KOPT-K1 (cell line): Measurements from ENCODE around the gene BAIAP2.

Experiments
- H3K27ac ChIP-seq: fragments of 200-600 bp; sonication (generic); 2 replicates; pipeline ENCODE4 v1.5.1; 2016; ENCODE audit warnings: antibody characterized with exemption, mild to moderate bottlenecking, low read depth, low read length; ENCODE audit not compliant: poor library complexity, severe bottlenecking
- H3K36me3 ChIP-seq: fragments of 200-600 bp; sonication (generic); 2 replicates; pipeline ENCODE4 v1.5.1; 2017; ENCODE audit warnings: antibody characterized with exemption, mild to moderate bottlenecking, low read length, moderate library complexity; ENCODE audit not compliant: insufficient read depth
- H3K9me3 ChIP-seq: fragments of 200-600 bp; sonication (generic); 2 replicates; pipeline ENCODE4 v1.5.1; 2017; ENCODE audit warnings: antibody characterized with exemption, low read length, mild to moderate bottlenecking; ENCODE audit not compliant: insufficient read depth, poor library complexity, severe bottlenecking

The BAIAP2 gene

DNA sequence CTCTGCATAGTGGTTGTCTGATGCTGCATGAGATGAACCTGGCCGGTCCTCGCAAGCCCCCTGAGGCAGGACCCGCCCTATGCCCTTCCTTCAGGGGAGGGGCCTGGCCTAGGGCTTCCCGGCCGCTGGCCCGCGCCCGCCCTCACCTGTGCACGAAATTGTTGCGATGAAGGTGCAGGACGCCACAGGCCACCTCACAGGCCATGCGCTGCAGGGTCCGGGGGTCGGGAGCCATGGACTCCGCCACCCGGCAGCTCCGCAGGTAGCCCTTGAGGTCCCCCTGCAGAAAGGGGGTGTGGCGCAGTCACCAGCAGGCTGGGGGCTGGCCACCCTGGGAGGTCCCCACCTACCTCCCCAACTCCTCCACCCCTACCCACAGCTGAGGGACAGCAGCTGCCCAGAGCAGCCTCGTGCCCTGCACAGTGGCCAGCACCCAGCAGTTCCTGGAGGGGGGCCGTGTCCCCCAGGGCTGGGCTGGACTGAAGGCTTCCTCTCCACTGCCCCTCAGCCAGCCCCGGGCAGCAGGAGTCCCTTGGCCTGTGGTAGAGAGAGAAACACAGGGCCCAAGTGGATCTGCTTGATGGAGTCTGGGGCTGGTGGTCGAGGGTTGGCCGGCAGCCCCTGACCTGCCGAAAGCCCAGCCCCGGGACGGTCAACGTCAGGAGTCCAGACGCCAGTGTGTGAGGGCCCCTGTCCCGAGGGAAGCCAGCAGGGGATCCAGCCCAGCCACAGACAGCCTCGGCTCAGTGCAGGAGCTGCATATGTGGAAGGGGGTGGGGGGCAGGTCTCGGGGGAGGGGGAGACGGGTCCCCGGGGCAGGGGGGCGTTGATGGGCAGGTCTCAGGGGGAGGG is 91.6 kb downstream of the BAIAP2 start:
- H3K9me3 ChIP-seq: no peaks in the 10 kb centered on the region
- H3K27ac ChIP-seq: no peak overlapping the region
- no peaks in the 10 kb centered on the region for H3K36me3 ChIP-seq

DNA sequence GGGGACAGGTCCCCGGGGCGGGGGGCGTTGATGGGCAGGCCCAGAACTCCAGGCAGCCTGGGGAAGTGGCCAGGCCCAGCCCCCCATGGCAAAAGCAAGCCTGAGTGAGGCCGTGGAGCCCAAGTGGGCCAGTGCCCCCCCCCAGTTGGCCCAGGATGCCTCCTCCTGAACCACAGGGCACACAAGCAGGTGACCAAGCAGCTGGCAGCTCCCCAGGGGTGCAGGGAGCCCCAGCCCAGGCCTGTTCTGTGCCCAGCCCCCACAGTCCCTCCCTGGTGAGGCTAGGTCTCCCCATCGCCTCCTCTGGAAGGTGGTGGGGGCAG is 92.1 kb downstream of the BAIAP2 start:
- no peaks in the 10 kb centered on the region for H3K36me3 ChIP-seq
- H3K27ac ChIP-seq: no peak overlapping the region
- H3K9me3 ChIP-seq: no peaks in the 10 kb centered on the region

DNA sequence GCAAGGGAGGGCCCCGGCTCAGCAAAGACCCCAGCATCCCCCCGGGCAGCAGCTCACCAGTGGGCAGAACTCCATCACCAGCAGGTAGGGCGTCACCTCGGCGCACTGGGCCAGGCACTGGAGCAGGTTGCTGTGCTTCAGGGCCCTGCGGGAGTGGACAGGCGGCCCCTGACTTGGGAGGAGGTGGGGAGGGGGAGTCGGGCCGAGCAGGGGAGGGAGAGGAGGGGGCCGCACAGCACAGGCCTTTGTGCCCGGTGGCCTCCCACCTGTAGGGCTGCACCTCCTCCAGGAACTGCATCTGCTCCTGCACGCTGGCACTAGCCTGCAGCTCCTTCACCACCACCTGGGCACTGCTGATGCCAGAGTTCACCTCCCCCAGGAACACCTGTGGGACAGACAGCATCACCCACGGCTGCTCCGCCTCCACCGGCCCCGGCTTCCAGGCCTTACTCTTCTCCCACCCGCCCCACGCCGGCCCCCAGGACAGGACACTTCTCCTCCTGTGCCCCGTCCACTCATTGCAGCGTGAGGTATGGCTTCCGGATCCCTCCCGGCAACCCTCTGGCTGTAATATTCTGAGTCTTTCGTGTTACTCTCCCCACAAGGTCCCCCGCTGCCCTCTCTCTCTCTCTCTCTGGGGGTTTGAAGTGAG is 92.7 kb downstream of the BAIAP2 start:
- Histone ChIP-seq H3K36me3 (no peaks in the 10 kb centered on the region), H3K9me3 (no peaks in the 10 kb centered on the region), H3K27ac (no peak overlapping the region)

GRCh38 chr17:81128338-81128737 is 93.4 kb downstream of the BAIAP2 start:
- H3K9me3 ChIP-seq: no peaks in the 10 kb centered on the region
- H3K36me3 ChIP-seq: no peaks in the 10 kb centered on the region
- no peak overlapping the region for H3K27ac ChIP-seq

- Histone ChIP-seq H3K9me3 (no peaks in the 10 kb centered on the region), H3K36me3 (no peaks in the 10 kb centered on the region), H3K27ac (no peak overlapping the region)
These were observed 93.8 kb downstream of the BAIAP2 start for GRCh38 chr17:81128774-81129173.

- Histone ChIP-seq H3K36me3 (no peaks in the 10 kb centered on the region), H3K9me3 (no peaks in the 10 kb centered on the region), H3K27ac (no peak overlapping the region)
These were observed 94.3 kb downstream of the BAIAP2 start for GRCh38 chr17:81129289-81129688.

GRCh38 chr17:81129711-81130367 is 94.9 kb downstream of the BAIAP2 start:
- Histone ChIP-seq H3K9me3 (no peaks in the 10 kb centered on the region), H3K36me3 (no peaks in the 10 kb centered on the region), H3K27ac (no peak overlapping the region)

- Histone ChIP-seq H3K9me3 (no peaks in the 10 kb centered on the region), H3K36me3 (no peaks in the 10 kb centered on the region), H3K27ac (no peak overlapping the region)
These were observed 95.7 kb downstream of the BAIAP2 start for GRCh38 chr17:81130385-81131361.

DNA sequence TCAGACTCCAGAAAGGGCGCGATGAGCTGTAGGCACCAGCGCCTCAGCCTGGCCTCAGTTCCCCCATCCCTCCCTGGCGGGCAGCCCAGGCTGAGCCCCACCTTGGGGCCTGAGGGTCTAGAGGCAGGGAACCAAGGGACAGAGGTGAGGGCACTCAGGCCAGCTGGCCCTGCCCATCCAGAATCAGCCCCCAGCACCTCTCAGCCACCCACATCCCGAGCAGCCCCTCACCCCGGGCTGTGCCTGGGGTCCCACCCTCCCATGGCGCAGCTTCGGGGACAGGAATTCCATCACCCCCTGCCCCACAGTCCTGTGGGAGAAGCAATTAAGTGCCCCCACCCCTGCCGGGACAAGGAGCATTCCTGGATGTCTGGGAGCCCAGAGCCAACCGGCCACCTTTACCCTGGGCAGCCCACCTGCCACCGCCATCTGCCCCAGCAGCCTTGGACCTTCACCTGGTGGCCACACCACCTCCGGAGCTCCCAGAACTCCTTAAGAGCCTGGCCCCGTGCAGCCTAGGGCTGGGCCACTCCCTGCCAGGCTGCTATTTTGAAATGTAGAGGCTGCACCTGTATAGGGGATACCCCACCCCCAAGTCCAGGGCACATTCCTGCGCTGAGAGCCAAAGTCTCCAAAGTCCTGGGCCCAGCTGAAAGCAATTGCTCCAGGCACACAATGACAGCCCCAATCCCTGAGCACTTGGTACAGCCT is 96.7 kb downstream of the BAIAP2 start:
- Histone ChIP-seq H3K9me3 (no peaks in the 10 kb centered on the region), H3K36me3 (no peaks in the 10 kb centered on the region), H3K27ac (no peak overlapping the region)

DNA sequence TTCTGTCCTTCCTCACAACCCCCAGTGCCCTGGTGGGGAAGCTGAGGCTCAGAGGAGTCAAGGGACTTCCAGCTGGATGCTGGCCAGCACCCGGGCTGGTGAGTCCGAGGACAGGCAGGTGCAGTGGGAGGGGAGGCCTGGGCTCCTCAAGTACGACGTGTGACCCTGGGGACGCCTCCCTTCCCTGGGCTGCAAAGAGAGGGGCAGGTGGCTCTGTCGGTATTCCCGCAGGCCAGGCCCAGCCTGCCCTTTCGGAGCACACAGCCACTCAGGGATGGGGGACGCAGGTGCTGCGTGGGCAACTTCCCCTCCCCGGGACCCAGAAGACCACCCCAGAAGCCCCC is 97.2 kb downstream of the BAIAP2 start:
- no peak overlapping the region for H3K27ac ChIP-seq
- H3K36me3 ChIP-seq: no peaks in the 10 kb centered on the region
- H3K9me3 ChIP-seq: no peaks in the 10 kb centered on the region

- Histone ChIP-seq H3K27ac (no peak overlapping the region), H3K9me3 (no peaks in the 10 kb centered on the region), H3K36me3 (no peaks in the 10 kb centered on the region)
These were observed 98.1 kb downstream of the BAIAP2 start for GRCh38 chr17:81132770-81133723.

- Histone ChIP-seq H3K27ac (no peak overlapping the region), H3K9me3 (no peaks in the 10 kb centered on the region), H3K36me3 (no peaks in the 10 kb centered on the region)
These were observed 99.3 kb downstream of the BAIAP2 start for GRCh38 chr17:81134064-81134781.
